ENCODE results near the gene ZFPL1.
A peak's percentile ranks its signal among the peaks of the same experiment; 100 is the strongest.

DNA sequence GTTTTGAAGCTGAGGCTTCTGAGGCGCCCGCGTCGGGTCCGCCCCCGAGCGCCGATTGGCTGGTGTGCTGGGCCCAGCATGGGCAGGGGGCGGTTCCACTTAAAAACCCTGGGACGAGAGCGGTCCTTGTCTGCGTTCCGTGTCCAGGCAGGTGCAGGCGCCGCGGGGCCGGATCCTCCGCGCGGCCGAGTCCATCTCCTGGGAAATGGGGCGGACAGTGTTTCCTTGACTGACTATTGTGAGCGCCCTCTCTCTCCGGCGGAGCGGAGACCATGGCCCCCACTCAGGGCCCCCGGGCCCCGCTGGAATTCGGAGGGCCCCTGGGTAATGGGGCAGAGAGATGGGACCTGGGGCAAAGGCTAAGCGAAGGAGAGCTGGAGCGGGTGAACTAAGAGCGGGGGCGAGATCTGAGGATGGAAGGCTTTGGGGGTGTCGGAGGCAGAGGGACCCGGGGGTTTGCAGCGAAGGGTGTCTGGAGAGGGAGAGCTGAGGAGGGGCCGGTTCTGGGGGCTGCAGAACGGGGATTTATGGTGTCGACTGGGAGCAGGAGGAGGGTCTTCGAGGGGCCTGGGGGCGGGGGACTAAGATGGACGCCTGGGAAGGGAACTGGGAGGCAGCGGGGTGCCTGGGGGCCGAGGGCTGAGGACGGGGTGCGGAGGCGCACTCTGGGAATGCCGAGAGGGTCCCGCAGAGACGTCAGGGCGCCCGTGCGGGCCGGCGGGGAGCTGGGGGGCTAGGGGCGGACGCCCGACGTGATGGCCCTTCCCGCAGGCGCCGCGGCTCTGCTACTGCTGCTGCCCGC, 27.9 kb downstream of the ZFPL1 start, which contains the start of gene TM7SF2:
- peak; percentile 98 to 100 for TF ChIP-seq POLR2A (IDR thresholded peaks at IDR 0.05)
- TF ChIP-seq, protein P1, sequence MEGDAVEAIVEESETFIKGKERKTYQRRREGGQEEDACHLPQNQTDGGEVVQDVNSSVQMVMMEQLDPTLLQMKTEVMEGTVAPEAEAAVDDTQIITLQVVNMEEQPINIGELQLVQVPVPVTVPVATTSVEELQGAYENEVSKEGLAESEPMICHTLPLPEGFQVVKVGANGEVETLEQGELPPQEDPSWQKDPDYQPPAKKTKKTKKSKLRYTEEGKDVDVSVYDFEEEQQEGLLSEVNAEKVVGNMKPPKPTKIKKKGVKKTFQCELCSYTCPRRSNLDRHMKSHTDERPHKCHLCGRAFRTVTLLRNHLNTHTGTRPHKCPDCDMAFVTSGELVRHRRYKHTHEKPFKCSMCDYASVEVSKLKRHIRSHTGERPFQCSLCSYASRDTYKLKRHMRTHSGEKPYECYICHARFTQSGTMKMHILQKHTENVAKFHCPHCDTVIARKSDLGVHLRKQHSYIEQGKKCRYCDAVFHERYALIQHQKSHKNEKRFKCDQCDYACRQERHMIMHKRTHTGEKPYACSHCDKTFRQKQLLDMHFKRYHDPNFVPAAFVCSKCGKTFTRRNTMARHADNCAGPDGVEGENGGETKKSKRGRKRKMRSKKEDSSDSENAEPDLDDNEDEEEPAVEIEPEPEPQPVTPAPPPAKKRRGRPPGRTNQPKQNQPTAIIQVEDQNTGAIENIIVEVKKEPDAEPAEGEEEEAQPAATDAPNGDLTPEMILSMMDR (IDR thresholded peaks at IDR 0.05) = no peak

Data from adrenal gland (tissue), 5 donors.